Epithelial cell of proximal tubule (primary cell): Measurements from ENCODE around the gene DENND11. TPM values are rescaled to one million over a fixed set of nuclear protein-coding genes. Genes with fewer than 3 reads are reported as not detected.

Source experiments
- DNase-seq: peaks from one replicate; pipeline ENCODE4 v3.0.0-alpha.2; 2011; ENCODE audit warnings: low read depth
- H3K4me3 ChIP-seq: 2 replicates; pipeline ENCODE4 v1.5.1; 2011; ENCODE audit warnings: low read depth, mild to moderate bottlenecking, low read length
- CTCF ChIP-seq: conservative IDR thresholded peaks from 2 replicates; pipeline ENCODE4 v1.5.1; 2012; ENCODE audit warnings: low read depth, mild to moderate bottlenecking, low read length
- total RNA-seq: library from RNA; depleted of rRNA; stranded (reverse); fragments of >200 nt; gene quantifications from 2 replicates; pipeline ENCODE4 v1.2.3, GENCODE V29; 2015

DENND11 gene
- total RNA-seq, 1 donor from 2014 or later = 12.2 TPM

- no peak for DNase-seq
- no peak overlapping the region for H3K4me3 ChIP-seq
- TF ChIP-seq CTCF = no peak
These were observed 37.5 kb downstream of the DENND11 start for GRCh38 chr7:141664450-141664849.

GRCh38 chr7:141663081-141663849 is 38.7 kb downstream of the DENND11 start:
- no peak for DNase-seq
- H3K4me3 ChIP-seq = no peak overlapping the region
- TF ChIP-seq CTCF = no peak

DNA sequence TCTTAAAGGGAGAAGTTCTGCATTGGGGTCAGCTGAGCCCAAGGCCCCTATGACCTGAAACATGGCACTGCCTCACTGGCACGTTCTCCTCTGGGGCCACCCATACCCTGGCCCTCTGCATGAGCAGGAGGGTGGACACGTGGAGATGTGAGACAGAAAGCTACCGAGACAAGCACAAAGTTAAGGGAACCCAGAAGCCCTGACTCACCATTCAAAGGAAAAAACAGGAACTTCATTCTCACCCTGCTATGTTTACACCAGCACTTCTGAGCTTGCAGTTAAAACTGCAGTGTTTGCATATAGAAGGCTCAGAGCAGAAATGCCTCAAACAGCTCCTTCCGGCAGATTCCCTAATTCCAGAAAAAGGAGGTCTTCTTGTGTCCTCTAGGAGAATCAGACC is 41.7 kb downstream of the DENND11 start:
- H3K4me3 ChIP-seq = no peak overlapping the region
- TF ChIP-seq CTCF = no peak
- DNase-seq = no peak

DNA sequence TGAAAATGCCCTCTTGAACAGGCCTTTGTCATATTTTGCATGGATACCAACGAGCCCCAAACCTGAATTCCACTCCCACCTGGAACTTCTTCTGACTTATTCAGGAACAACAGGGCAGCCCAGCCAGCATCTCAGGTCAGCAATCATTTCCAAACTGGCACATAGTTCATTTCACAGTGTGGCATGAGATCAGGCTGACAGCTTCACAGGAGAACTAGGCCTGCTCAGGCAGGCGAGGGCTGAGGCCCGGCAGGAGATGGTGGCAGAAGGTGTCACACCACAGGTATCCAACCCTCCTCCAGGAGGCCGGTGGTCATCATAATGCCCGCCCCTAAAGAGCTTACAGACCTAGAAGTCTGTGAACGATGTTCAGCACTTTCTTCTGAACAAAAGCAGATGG is 42.5 kb downstream of the DENND11 start:
- DNase-seq = no peak
- H3K4me3 ChIP-seq = no peak overlapping the region
- no peak for TF ChIP-seq CTCF

DNA sequence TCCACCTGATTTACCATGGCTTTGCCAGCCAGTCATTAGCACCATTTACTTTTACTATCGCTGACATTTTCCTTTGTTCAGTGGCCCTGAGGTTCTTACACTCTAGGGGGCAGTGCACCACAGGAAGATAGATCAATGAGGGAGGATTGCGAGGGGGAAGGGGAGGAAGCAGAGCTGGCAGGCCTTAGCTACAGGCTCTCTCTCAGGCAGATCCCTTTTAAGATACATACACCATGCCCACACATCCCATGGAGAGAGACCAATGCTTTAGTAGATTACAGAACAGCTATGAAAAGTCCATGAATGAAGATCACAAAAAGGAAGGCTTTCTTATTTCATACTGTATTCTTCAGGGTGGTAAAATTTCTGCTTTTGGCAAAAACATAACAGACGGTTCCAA is 47.4 kb downstream of the DENND11 start:
- no peak for DNase-seq
- TF ChIP-seq CTCF = peak; percentile 96

GRCh38 chr7:141652691-141653090 is 49.3 kb downstream of the DENND11 start:
- no peak for DNase-seq
- no peak overlapping the region for H3K4me3 ChIP-seq
- TF ChIP-seq CTCF = no peak

More for the DNA sequence above, 47.4 kb downstream of the DENND11 start:
- no peak overlapping the region for H3K4me3 ChIP-seq

Other genes starting within 250 kb of the DENND11 start
- gene AGK, start 150.8 kb downstream of the DENND11 start, total RNA-seq = 28.4 and 31.0 TPM in 2 replicates
- gene WEE2, start 6.2 kb upstream of the DENND11 start, total RNA-seq = not detected in 2 replicates
- gene SSBP1, start 36.2 kb upstream of the DENND11 start, total RNA-seq = 246 and 313 TPM in 2 replicates
- 0.35 TPM in 1 of 2 replicates, not detected in the other for gene TAS2R3, start 61.9 kb upstream of the DENND11 start, total RNA-seq
- gene TAS2R4, start 74.5 kb upstream of the DENND11 start, total RNA-seq = 0.14 and 0.23 TPM in 2 replicates
- gene TAS2R5, start 88.1 kb upstream of the DENND11 start, total RNA-seq = 0.35 TPM in 1 of 2 replicates, not detected in the other
- not detected in 2 replicates for gene PRSS37, start 139.3 kb upstream of the DENND11 start, total RNA-seq
- gene OR9A4, start 214.2 kb upstream of the DENND11 start, total RNA-seq = not detected in 2 replicates
- not detected in 2 replicates for gene CLEC5A, start 244.8 kb upstream of the DENND11 start, total RNA-seq